Right lobe of liver (tissue), 6 donors: ENCODE data around the gene KCNAB1. TPM values are rescaled to one million over a fixed set of nuclear protein-coding genes. Genes with fewer than 3 reads are reported as not detected.

Source experiments
- ATAC-seq, 4 donors: fragments of 200-7000 bp; cut with Tn5 transposase; one replicate each; pipeline ENCODE4 v1.9.1; 2020; ENCODE audit warnings: mild to moderate bottlenecking in 4 of 4, moderate library complexity in 4 of 4
- DNase-seq, 3 donors: peaks; one replicate each; pipeline ENCODE4 v3.0.0-alpha.2; 2020
- H3K27ac ChIP-seq, 3 donors: fragments of 200-600 bp; one replicate each; pipeline ENCODE4 v1.8.0; 2022
- H3K27me3 ChIP-seq, 2 donors: fragments of 200-600 bp; one replicate each; pipeline ENCODE4 v1.8.0; 2022
- H3K36me3 ChIP-seq, 4 donors: fragments of 200-600 bp; sonication (generic) in 1 of 4; one replicate each; pipeline versions ENCODE4 v1.5.1 to v1.8.0; 2017 to 2022; ENCODE audit warnings: control low read depth in 1 of 4
- H3K4me1 ChIP-seq, 4 donors: fragments of 200-600 bp; sonication (generic) in 1 of 4; one replicate each; pipeline versions ENCODE4 v1.5.1 to v1.8.0; 2017 to 2022; ENCODE audit warnings: control low read depth in 1 of 4
- H3K4me3 ChIP-seq, 3 donors: fragments of 200-600 bp; one replicate each; pipeline ENCODE4 v1.8.0; 2022
- H3K9me3 ChIP-seq, 4 donors: fragments of 200-600 bp; sonication (generic) in 1 of 4; one replicate each; pipeline versions ENCODE4 v1.5.1 to v1.8.0; 2017 to 2022; ENCODE audit warnings: control low read depth in 1 of 4
- CTCF ChIP-seq, 4 donors: fragments of 200-600 bp in 3 of 4; fragments of 450-650 bp in 1 of 4; IDR thresholded peaks; one replicate each; pipeline versions ENCODE4 v1.5.1 to v1.8.0; 2016 to 2022; ENCODE audit warnings: antibody characterized with exemption in 4 of 4, mild to moderate bottlenecking in 2 of 4
- POLR2A ChIP-seq: fragments of 450-650 bp; IDR thresholded peaks from one replicate; pipeline ENCODE4 v1.6.1; 2017; ENCODE audit warnings: antibody characterized with exemption, mild to moderate bottlenecking
- WGBS: methylation state at CpG from one replicate; pipeline ENCODE4 v1.1.6; 2018; ENCODE audit warnings: low coverage, low lambda C conversion rate; ENCODE audit not compliant: insufficient coverage; ENCODE audit errors: missing lambda C conversion rate; 5-methylcytosine and 5-hydroxymethylcytosine counted together
- intact Hi-C, 2 donors: fragments of 100-400 bp; cut with DNase I; formaldehyde crosslinking; loops; one replicate each; pipeline versions ENCODE4 v1.11.2 to v1.14.1; 2022
- total RNA-seq, 6 experiments: library from RNA; depleted of rRNA in 2 of 6; stranded (reverse); fragments of >200 nt in 2 of 6; fragmentation: NEBNext Ultra II Directional in 3 of 6; extraction: Animal tissue kit (Norgen Biotek cat#: 25700) in 3 of 6; gene quantifications; one replicate each; pipeline versions ENCODE4 v1.1.0 to v1.2.4, GENCODE V29; 2016 to 2023
- donor health status: DM: no; HTN: yes; CAD: no.
- donor health status: DM: no; HTN: no; CAD: no.
- donor health status: DM: no; HTN: no; CAD: no.
- donor health status: DM: no; HTN: yes; CAD: no.
- donor health status: DM: no; HTN: yes; CAD: no.

KCNAB1 gene
- total RNA-seq, 6 experiments from 2014 or later, result 0.15 to 1.8 (median 0.64) TPM; not detected in 2

DNA sequence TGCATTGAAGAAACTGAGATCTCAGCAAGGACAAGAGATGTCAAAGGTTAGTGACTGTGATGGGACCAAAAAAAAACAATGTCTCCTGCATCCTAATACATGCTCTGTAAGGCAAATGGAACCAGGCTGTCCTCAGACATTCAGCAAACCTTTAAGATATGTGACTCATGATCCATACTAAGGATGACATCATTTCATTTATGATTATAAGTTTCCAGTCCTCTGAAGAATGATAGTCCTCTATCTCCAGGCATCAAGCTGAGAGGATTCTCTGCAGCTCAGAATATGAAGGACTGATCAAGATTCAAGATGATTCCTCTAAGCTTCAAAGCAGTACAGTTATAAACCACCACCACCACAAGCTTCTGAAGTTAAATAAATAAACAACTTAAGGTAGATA is 386.9 kb downstream of the KCNAB1 start:
- intact Hi-C loops, result no loop called here
- no peak overlapping the region for H3K27ac ChIP-seq
- TF ChIP-seq POLR2A (no peak), CTCF (IDR thresholded peaks at IDR 0.05) (no peak)

GRCh38 chr3:156509189-156510174 is 389.1 kb downstream of the KCNAB1 start:
- peak; percentile 72 to 87 (median 82) for ATAC-seq
- H3K4me1 ChIP-seq, result no peaks in the 10 kb centered on the region
- 39% methylated on average over 5 of the region's 5 CpGs for WGBS
- DNase-seq, result no peak
- no peaks in the 10 kb centered on the region for H3K9me3 ChIP-seq
- TF ChIP-seq CTCF (IDR thresholded peaks at IDR 0.05) (peak; percentile 57 to 73 (median 65)), POLR2A (no peak)
- no peaks in the 10 kb centered on the region for H3K27me3 ChIP-seq
- intact Hi-C loops, result loop anchor here in 1 of 2 donors (10.0 kb wide), 1 partner anchor 355 kb away; no protein-coding TSS in a partner anchor
- no peaks in the 10 kb centered on the region for H3K36me3 ChIP-seq
- H3K4me3 ChIP-seq, result no peak overlapping the region
- no peak overlapping the region for H3K27ac ChIP-seq

More for the DNA sequence above, 386.9 kb downstream of the KCNAB1 start:
- no peak for ATAC-seq
- Histone ChIP-seq H3K4me1 (no peaks in the 10 kb centered on the region), H3K27me3 (no peaks in the 10 kb centered on the region), H3K9me3 (no peaks in the 10 kb centered on the region), H3K4me3 (no peak overlapping the region), H3K36me3 (no peaks in the 10 kb centered on the region)
- no peak for DNase-seq

- no peak overlapping the region for H3K4me3 ChIP-seq
- WGBS, result 60% methylated on average over 2 of the region's 2 CpGs
- H3K9me3 ChIP-seq, result no peaks in the 10 kb centered on the region
- H3K4me1 ChIP-seq, result no peaks in the 10 kb centered on the region
- no peak overlapping the region for H3K27ac ChIP-seq
- ATAC-seq (no peak), DNase-seq (no peak)
- no peaks in the 10 kb centered on the region for H3K27me3 ChIP-seq
- TF ChIP-seq POLR2A, result no peak
- TF ChIP-seq CTCF (IDR thresholded peaks at IDR 0.05), result no peak
- intact Hi-C loops, result loop anchor here in 1 of 2 donors (10.0 kb wide), 1 partner anchor 357 kb away; no protein-coding TSS in a partner anchor
- H3K36me3 ChIP-seq, result no peaks in the 10 kb centered on the region
Observed at GRCh38 chr3:156511987-156512677, 391.8 kb downstream of the KCNAB1 start.

GRCh38 chr3:156513619-156514018 is 393.2 kb downstream of the KCNAB1 start:
- 53% methylated on average over 4 of the region's 5 CpGs for WGBS
- H3K9me3 ChIP-seq, result no peaks in the 10 kb centered on the region
- no peaks in the 10 kb centered on the region for H3K4me1 ChIP-seq
- no peak overlapping the region for H3K4me3 ChIP-seq
- peak in 1 of 4 donors; percentile 37 for ATAC-seq
- H3K27me3 ChIP-seq, result no peaks in the 10 kb centered on the region
- DNase-seq, result no peak
- H3K36me3 ChIP-seq, result no peaks in the 10 kb centered on the region
- H3K27ac ChIP-seq, result no peak overlapping the region
- intact Hi-C loops, result loop anchor here in 1 of 2 donors (10.0 kb wide), 1 partner anchor 359 kb away; no protein-coding TSS in a partner anchor
- no peak for TF ChIP-seq CTCF (IDR thresholded peaks at IDR 0.05)
- no peak for TF ChIP-seq POLR2A
